ENCODE results near the gene SDHAF4.
"Not testable (repeated sequence)": the region's sequence is repeated elsewhere in the genome, so short reads cannot be mapped to it uniquely, and the experiment has no call there.

Gene SDHAF4

GRCh38 chr6:70552974-70553373 is 13.8 kb upstream of the SDHAF4 start:
- ATAC-seq (ENCODE audit: low read depth) (no peak), DNase-seq (ENCODE audit: low spot score) (no peak)
- H3K27ac ChIP-seq (ENCODE audit: poor library complexity, severe bottlenecking), result no peak overlapping the region
- no peak for TF ChIP-seq CTCF (IDR thresholded peaks at IDR 0.05; ENCODE audit: poor library complexity, severe bottlenecking)
- no peak overlapping the region for H3K4me3 ChIP-seq (ENCODE audit: severe bottlenecking)
- no peaks in the 10 kb centered on the region for H3K36me3 ChIP-seq (ENCODE audit: low read depth)
- no peaks in the 10 kb centered on the region for H3K27me3 ChIP-seq (ENCODE audit: insufficient read depth, poor library complexity, severe bottlenecking)
- H3K4me1 ChIP-seq (ENCODE audit: insufficient read depth, poor library complexity, severe bottlenecking), result no peaks in the 10 kb centered on the region
- H3K9me3 ChIP-seq (ENCODE audit: severe bottlenecking), result no peaks in the 10 kb centered on the region

DNA sequence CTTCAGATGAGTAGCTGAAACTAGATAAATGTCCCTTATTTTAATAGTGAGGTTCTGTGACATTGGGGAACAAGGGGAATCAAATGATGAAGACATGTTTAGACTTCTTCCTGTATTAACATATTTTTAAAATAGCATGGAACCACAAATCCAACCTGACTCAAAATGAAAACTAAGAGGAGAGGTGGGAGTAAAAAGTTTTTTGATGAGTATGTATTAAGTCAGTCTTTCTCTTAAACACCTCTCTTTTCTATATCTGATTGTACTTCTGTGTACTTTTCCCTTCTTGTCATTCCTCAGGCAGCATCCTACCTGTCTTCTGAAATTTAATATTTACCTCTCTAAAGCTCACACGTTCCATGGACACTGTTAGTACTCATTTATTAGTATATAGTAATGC is 8.7 kb upstream of the SDHAF4 start:
- no peak for DNase-seq (ENCODE audit: low spot score)
- no peak overlapping the region for H3K4me3 ChIP-seq (ENCODE audit: severe bottlenecking)
- peaks cover 10% of the 10 kb centered on the region; the same call in 1 of the 2 replicates for H3K36me3 ChIP-seq (ENCODE audit: low read depth)
- no peak for ATAC-seq (ENCODE audit: low read depth)
- H3K9me3 ChIP-seq (ENCODE audit: severe bottlenecking), result no peaks in the 10 kb centered on the region
- no peak overlapping the region for H3K27ac ChIP-seq (ENCODE audit: poor library complexity, severe bottlenecking)
- TF ChIP-seq CTCF (IDR thresholded peaks at IDR 0.05; ENCODE audit: poor library complexity, severe bottlenecking), result no peak
- no peaks in the 10 kb centered on the region for H3K27me3 ChIP-seq (ENCODE audit: insufficient read depth, poor library complexity, severe bottlenecking)
- H3K4me1 ChIP-seq (ENCODE audit: insufficient read depth, poor library complexity, severe bottlenecking), result no peaks in the 10 kb centered on the region

GRCh38 chr6:70562401-70562800 is 4.3 kb upstream of the SDHAF4 start:
- peaks cover 10% of the 10 kb centered on the region; the same call in 1 of the 2 replicates for H3K36me3 ChIP-seq (ENCODE audit: low read depth)
- H3K4me3 ChIP-seq (ENCODE audit: severe bottlenecking); DNase-seq (ENCODE audit: low spot score); ATAC-seq (ENCODE audit: low read depth); H3K27me3 ChIP-seq (ENCODE audit: insufficient read depth, poor library complexity, severe bottlenecking); H3K4me1 ChIP-seq (ENCODE audit: insufficient read depth, poor library complexity, severe bottlenecking); H3K9me3 ChIP-seq (ENCODE audit: severe bottlenecking); H3K27ac ChIP-seq (ENCODE audit: poor library complexity, severe bottlenecking): not testable (repeated sequence)

DNA sequence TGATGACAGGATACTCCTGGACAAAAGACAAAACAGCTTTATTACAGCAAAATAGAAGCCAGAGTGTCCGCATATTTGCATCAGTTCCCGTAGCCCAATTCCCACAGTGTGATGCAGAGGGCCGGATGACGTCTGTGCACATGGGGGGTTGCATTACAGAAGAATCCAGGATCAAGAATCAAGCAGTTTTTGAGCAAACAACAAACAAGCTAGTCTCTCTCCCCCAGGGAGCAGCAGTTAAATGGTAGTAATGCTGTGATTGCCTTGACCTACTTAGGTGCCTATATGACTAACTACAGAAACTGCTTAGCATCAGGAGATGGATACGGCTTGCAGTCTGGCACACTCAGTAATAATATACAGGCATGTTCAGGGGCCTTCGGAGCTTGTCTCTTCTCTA is 3.2 kb upstream of the SDHAF4 start:
- Histone ChIP-seq H3K36me3 (ENCODE audit: low read depth) (peaks cover 20% of the 10 kb centered on the region), H3K27ac (ENCODE audit: poor library complexity, severe bottlenecking) (no peak overlapping the region), H3K9me3 (ENCODE audit: severe bottlenecking) (no peaks in the 10 kb centered on the region), H3K27me3 (ENCODE audit: insufficient read depth, poor library complexity, severe bottlenecking) (no peaks in the 10 kb centered on the region), H3K4me3 (ENCODE audit: severe bottlenecking) (no peak overlapping the region), H3K4me1 (ENCODE audit: insufficient read depth, poor library complexity, severe bottlenecking) (peaks cover 3% of the 10 kb centered on the region)
- DNase-seq (ENCODE audit: low spot score), result no peak
- no peak for ATAC-seq (ENCODE audit: low read depth)
- no peak for TF ChIP-seq CTCF (IDR thresholded peaks at IDR 0.05; ENCODE audit: poor library complexity, severe bottlenecking)

DNA sequence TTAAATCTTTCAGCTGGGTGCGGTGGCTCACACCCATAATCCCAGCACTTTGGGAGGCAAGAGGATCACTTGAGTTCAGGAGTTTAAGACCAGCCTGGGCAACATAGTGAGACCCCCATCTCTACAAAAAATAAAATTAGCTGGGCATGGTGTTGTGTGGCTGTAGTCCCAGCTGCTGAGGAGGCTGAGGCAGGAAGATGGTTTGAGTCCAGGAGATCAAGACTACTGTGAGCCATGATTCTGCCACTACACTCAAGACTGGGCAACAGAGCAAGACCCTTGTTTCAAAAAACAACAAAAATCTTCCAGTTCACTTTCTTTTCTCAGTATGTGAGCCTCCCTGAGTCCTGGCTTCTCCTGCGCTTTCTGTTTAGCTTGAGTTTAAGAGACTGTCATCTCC is 7.9 kb downstream of the SDHAF4 start:
- DNase-seq (ENCODE audit: low spot score) (no peak), ATAC-seq (ENCODE audit: low read depth) (no peak)
- no peaks in the 10 kb centered on the region for H3K27me3 ChIP-seq (ENCODE audit: insufficient read depth, poor library complexity, severe bottlenecking)
- H3K4me3 ChIP-seq (ENCODE audit: severe bottlenecking), result no peak overlapping the region
- H3K27ac ChIP-seq (ENCODE audit: poor library complexity, severe bottlenecking), result no peak overlapping the region
- no peak for TF ChIP-seq CTCF (IDR thresholded peaks at IDR 0.05; ENCODE audit: poor library complexity, severe bottlenecking)
- H3K4me1 ChIP-seq (ENCODE audit: insufficient read depth, poor library complexity, severe bottlenecking), result no peaks in the 10 kb centered on the region
- peaks cover 26% of the 10 kb centered on the region for H3K36me3 ChIP-seq (ENCODE audit: low read depth)
- H3K9me3 ChIP-seq (ENCODE audit: severe bottlenecking), result no peaks in the 10 kb centered on the region
